Measurements from ENCODE around the gene APC. TPM values are rescaled to one million over a fixed set of nuclear protein-coding genes. Genes with fewer than 3 reads are reported as not detected.
"Not testable (repeated sequence)": the region's sequence is repeated elsewhere in the genome, so short reads cannot be mapped to it uniquely, and the experiment has no call there.

Gene APC
- total RNA-seq, 4 donors from 2014 or later: 77.8 to 109 (median 85.7) TPM

GRCh38 chr5:112710896-112711295 is 26.8 kb upstream of the APC start:
- H3K27ac ChIP-seq: no peak overlapping the region
- no peaks in the 10 kb centered on the region for H3K36me3 ChIP-seq
- no peaks in the 10 kb centered on the region for H3K9me3 ChIP-seq
- in situ Hi-C loops (cut with MboI; ENCODE audit: low pct_ligation_motif_present in 1 of 4, low pct_unique_long_range_greater_than_20kb in 1 of 4, low sequenced_read_pairs in 3 of 4) (no loop called here), intact Hi-C loops (cut with DNase I; ENCODE audit: low total_unique reads) (no loop called here)
- no peak for TF ChIP-seq EP300 (IDR thresholded peaks at IDR 0.05; ENCODE audit: low read depth)
- no peak for TF ChIP-seq CTCF (IDR thresholded peaks at IDR 0.05)
- no peak for TF ChIP-seq POLR2AphosphoS5 (IDR thresholded peaks at IDR 0.05)
- TF ChIP-seq POLR2A (IDR thresholded peaks at IDR 0.05): no peak
- WGBS, 2 donors (ENCODE audit: low coverage in 1 of 2): 92 to 95% methylated on average over 4 of the region's 4 CpGs
- H3K4me1 ChIP-seq: peaks cover 0 to 59% (median 27%) of the 10 kb centered on the region in 4 donors
- DNase-seq: no peak
- no peak overlapping the region for H3K4me3 ChIP-seq
- no peaks in the 10 kb centered on the region for H3K27me3 ChIP-seq

GRCh38 chr5:112711436-112711835 is 26.2 kb upstream of the APC start:
- H3K4me1 ChIP-seq: peaks cover 0 to 58% (median 27%) of the 10 kb centered on the region in 4 donors
- no peaks in the 10 kb centered on the region for H3K9me3 ChIP-seq
- WGBS, 2 donors (ENCODE audit: low coverage in 1 of 2): 77 to 78% methylated on average over 3 of the region's 3 CpGs

GRCh38 chr5:112713206-112713605 is 24.5 kb upstream of the APC start:
- TF ChIP-seq CTCF (IDR thresholded peaks at IDR 0.05) (no peak), POLR2A (IDR thresholded peaks at IDR 0.05) (no peak), EP300 (IDR thresholded peaks at IDR 0.05; ENCODE audit: low read depth) (no peak), POLR2AphosphoS5 (IDR thresholded peaks at IDR 0.05) (no peak)
- Histone ChIP-seq H3K27me3 (no peaks in the 10 kb centered on the region), H3K4me1 (peaks cover 0 to 51% (median 23%) of the 10 kb centered on the region in 4 donors), H3K36me3 (no peaks in the 10 kb centered on the region), H3K27ac (no peak overlapping the region), H3K9me3 (no peaks in the 10 kb centered on the region), H3K4me3 (no peak overlapping the region)
- 99 to 100% methylated on average over 4 to 5 of the region's 5 CpGs for WGBS, 2 donors (ENCODE audit: low coverage in 1 of 2)
- in situ Hi-C loops (cut with MboI; ENCODE audit: low pct_ligation_motif_present in 1 of 4, low pct_unique_long_range_greater_than_20kb in 1 of 4, low sequenced_read_pairs in 3 of 4): no loop called here
- no peak for DNase-seq
- intact Hi-C loops (cut with DNase I; ENCODE audit: low total_unique reads): no loop called here

More at GRCh38 chr5:112711436-112711835, 26.2 kb upstream of the APC start:
- H3K4me3 ChIP-seq: no peak overlapping the region
- intact Hi-C loops (cut with DNase I; ENCODE audit: low total_unique reads): no loop called here
- H3K27me3 ChIP-seq: no peaks in the 10 kb centered on the region
- DNase-seq: no peak
- TF ChIP-seq POLR2AphosphoS5 (IDR thresholded peaks at IDR 0.05) (no peak), POLR2A (IDR thresholded peaks at IDR 0.05) (no peak), EP300 (IDR thresholded peaks at IDR 0.05; ENCODE audit: low read depth) (no peak), CTCF (IDR thresholded peaks at IDR 0.05) (no peak)
- H3K27ac ChIP-seq: no peak overlapping the region
- H3K36me3 ChIP-seq: no peaks in the 10 kb centered on the region
- in situ Hi-C loops (cut with MboI; ENCODE audit: low pct_ligation_motif_present in 1 of 4, low pct_unique_long_range_greater_than_20kb in 1 of 4, low sequenced_read_pairs in 3 of 4): no loop called here

- H3K27me3 ChIP-seq; H3K27ac ChIP-seq; DNase-seq; H3K9me3 ChIP-seq; intact Hi-C loops (cut with DNase I; ENCODE audit: low total_unique reads); H3K4me3 ChIP-seq; H3K36me3 ChIP-seq; in situ Hi-C loops (cut with MboI; ENCODE audit: low pct_ligation_motif_present in 1 of 4, low pct_unique_long_range_greater_than_20kb in 1 of 4, low sequenced_read_pairs in 3 of 4): not testable (repeated sequence)
- 90 to 96% methylated on average over 3 to 7 of the region's 7 CpGs for WGBS, 2 donors (ENCODE audit: low coverage in 1 of 2)
- H3K4me1 ChIP-seq: peaks cover 0 to 24% (median 0%) of the 10 kb centered on the region in 4 donors
These were observed 20.8 kb upstream of the APC start for GRCh38 chr5:112716895-112717294.

- no peak overlapping the region for H3K4me3 ChIP-seq
- H3K9me3 ChIP-seq: no peaks in the 10 kb centered on the region
- H3K27me3 ChIP-seq: no peaks in the 10 kb centered on the region
- peaks cover 0 to 23% (median 0%) of the 10 kb centered on the region in 4 donors for H3K4me1 ChIP-seq
- no peak overlapping the region for H3K27ac ChIP-seq
- no peak for TF ChIP-seq POLR2AphosphoS5 (IDR thresholded peaks at IDR 0.05)
- no peak for TF ChIP-seq EP300 (IDR thresholded peaks at IDR 0.05; ENCODE audit: low read depth)
- TF ChIP-seq POLR2A (IDR thresholded peaks at IDR 0.05): no peak
- TF ChIP-seq CTCF (IDR thresholded peaks at IDR 0.05): no peak
- intact Hi-C loops (cut with DNase I; ENCODE audit: low total_unique reads): no loop called here
- in situ Hi-C loops (cut with MboI; ENCODE audit: low pct_ligation_motif_present in 1 of 4, low pct_unique_long_range_greater_than_20kb in 1 of 4, low sequenced_read_pairs in 3 of 4): no loop called here
- WGBS, 2 donors (ENCODE audit: low coverage in 1 of 2): 67 to 95% methylated on average over 1 of the region's 1 CpG
- no peak for DNase-seq
- no peaks in the 10 kb centered on the region for H3K36me3 ChIP-seq
These were observed 20.1 kb upstream of the APC start for GRCh38 chr5:112717506-112718082.
